Trophoblast cell (in vitro differentiated cells and primary cell): ENCODE data around the gene RRP36.

Experiments used
- DNase-seq, 2 donors: peaks; one replicate each; pipeline ENCODE4 v3.0.0-alpha.2; 2016
- H2AFZ ChIP-seq: 2 replicates; pipeline ENCODE4 v1.6.1; 2013; ENCODE audit warnings: low read length, moderate library complexity, mild to moderate bottlenecking; ENCODE audit not compliant: insufficient read depth, poor library complexity
- H2AK5ac ChIP-seq: 2 replicates; pipeline ENCODE4 v1.6.1; 2013; ENCODE audit warnings: mild to moderate bottlenecking, low read length
- H2BK120ac ChIP-seq: 2 replicates; pipeline ENCODE4 v1.6.1; 2013; ENCODE audit warnings: low read length, mild to moderate bottlenecking, moderate library complexity; ENCODE audit not compliant: insufficient read depth, poor library complexity
- H2BK12ac ChIP-seq: 2 replicates; pipeline ENCODE4 v1.6.1; 2013; ENCODE audit warnings: mild to moderate bottlenecking, low read length, moderate library complexity
- H2BK5ac ChIP-seq: 2 replicates; pipeline ENCODE4 v1.6.1; 2013; ENCODE audit warnings: low read length, low read depth, moderate library complexity, mild to moderate bottlenecking; ENCODE audit not compliant: poor library complexity
- H3K14ac ChIP-seq: 2 replicates; pipeline ENCODE4 v1.6.1; 2013; ENCODE audit warnings: mild to moderate bottlenecking, low read length
- H3K18ac ChIP-seq: 2 replicates; pipeline ENCODE4 v1.6.1; 2013; ENCODE audit warnings: mild to moderate bottlenecking, low read length
- H3K23ac ChIP-seq: 2 replicates; pipeline ENCODE4 v1.6.1; 2013; ENCODE audit warnings: low read length
- H3K27ac ChIP-seq: 2 replicates; pipeline ENCODE4 v1.5.1; 2013; ENCODE audit warnings: low read depth, mild to moderate bottlenecking, inconsistent platforms, low read length, moderate library complexity
- H3K27me3 ChIP-seq: 2 replicates; pipeline ENCODE4 v1.6.1; 2013; ENCODE audit warnings: inconsistent platforms, mild to moderate bottlenecking, low read length, moderate library complexity; ENCODE audit not compliant: insufficient read depth
- H3K36me3 ChIP-seq, 2 experiments: 1 replicate in 1 of 2; 2 replicates in 1 of 2; pipeline ENCODE4 v1.6.1; 2013; ENCODE audit warnings: low read length in 2 of 2, mild to moderate bottlenecking in 2 of 2, moderate library complexity in 1 of 2; ENCODE audit not compliant: insufficient read depth in 2 of 2, control insufficient read depth in 1 of 2
- H3K4ac ChIP-seq: 2 replicates; pipeline ENCODE4 v1.6.1; 2013; ENCODE audit warnings: low read depth, mild to moderate bottlenecking, low read length, moderate library complexity
- H3K4me1 ChIP-seq, 2 experiments: 1 replicate in 1 of 2; 2 replicates in 1 of 2; pipeline ENCODE4 v1.6.1; 2013; ENCODE audit warnings: low read length in 2 of 2, mild to moderate bottlenecking in 2 of 2, moderate library complexity in 1 of 2; ENCODE audit not compliant: insufficient read depth in 2 of 2, control insufficient read depth in 1 of 2
- H3K4me2 ChIP-seq: 2 replicates; pipeline ENCODE4 v1.6.1; 2013; ENCODE audit warnings: inconsistent platforms, mild to moderate bottlenecking, low read length, moderate library complexity
- H3K4me3 ChIP-seq: 2 replicates; pipeline ENCODE4 v1.5.1; 2013; ENCODE audit warnings: mild to moderate bottlenecking, low read depth, low read length, inconsistent platforms
- H3K79me1 ChIP-seq: one replicate; pipeline ENCODE4 v1.6.1; 2013; ENCODE audit warnings: low read length
- H3K79me2 ChIP-seq: 2 replicates; pipeline ENCODE4 v1.6.1; 2013; ENCODE audit warnings: low read length, mild to moderate bottlenecking; ENCODE audit not compliant: control insufficient read depth, insufficient read depth, poor library complexity
- H3K9ac ChIP-seq: 2 replicates; pipeline ENCODE4 v1.6.1; 2013; ENCODE audit warnings: mild to moderate bottlenecking, low read length
- H3K9me3 ChIP-seq: 2 replicates; pipeline ENCODE4 v1.6.1; 2013; ENCODE audit warnings: low read depth, mild to moderate bottlenecking, control low read depth, inconsistent platforms, low read length; ENCODE audit not compliant: insufficient read depth
- H4K12ac ChIP-seq: 2 replicates; pipeline ENCODE4 v1.6.1; 2013; ENCODE audit warnings: low read depth, mild to moderate bottlenecking, low read length, moderate library complexity
- H4K8ac ChIP-seq: 2 replicates; pipeline ENCODE4 v1.6.1; 2013; ENCODE audit warnings: low read depth, mild to moderate bottlenecking, low read length, moderate library complexity
- H4K91ac ChIP-seq: one replicate; pipeline ENCODE4 v1.6.1; 2013; ENCODE audit warnings: low read depth, mild to moderate bottlenecking, low read length, moderate library complexity
- WGBS: extraction: QIAGEN DNeasy Blood & Tissue Kit; methylation state at CpG from one replicate; pipeline ENCODE4 v1.1.7; 2013; ENCODE audit warnings: missing lambda C conversion rate; ENCODE audit not compliant: insufficient read length, insufficient coverage; ENCODE audit errors: extremely low coverage; 5-methylcytosine and 5-hydroxymethylcytosine counted together

The RRP36 gene

DNA sequence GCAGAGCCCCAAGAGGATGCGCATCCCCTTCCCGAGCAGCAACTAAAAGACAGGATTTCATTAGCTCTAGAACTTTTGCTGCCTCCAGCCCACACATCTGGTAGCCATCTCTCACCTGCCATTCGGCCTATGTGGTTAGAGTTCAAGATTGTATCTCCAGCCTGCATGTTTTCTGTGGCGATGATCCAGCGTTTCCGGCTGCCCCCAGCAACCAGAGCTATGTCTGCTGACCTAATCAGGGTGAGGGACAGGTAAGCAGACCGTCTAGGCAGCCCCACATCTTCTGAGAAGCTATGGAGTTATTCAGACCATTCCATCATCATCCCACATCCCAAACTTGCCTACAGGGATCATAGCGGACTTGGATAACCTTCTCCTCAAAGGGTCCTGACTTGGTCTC, 34.5 kb downstream of the RRP36 start:
- Histone ChIP-seq H2AK5ac (no peak overlapping the region), H3K23ac (no peak overlapping the region), H3K4ac (no peak overlapping the region), H4K91ac (no peak overlapping the region), H3K27ac (peak overlapping the region; percentile 48), H2BK12ac (no peak overlapping the region), H3K79me2 (peaks cover 12% of the 10 kb centered on the region), H4K12ac (no peak overlapping the region), H3K4me1 (peaks cover 25 to 45% of the 10 kb centered on the region in 2 experiments), H2AFZ (no peak overlapping the region), H4K8ac (no peak overlapping the region), H3K9ac (no peak overlapping the region), H3K18ac (no peak overlapping the region), H3K4me3 (no peak overlapping the region), H3K36me3 (peaks cover 10 to 19% of the 10 kb centered on the region in 2 experiments), H3K79me1 (peaks cover 23% of the 10 kb centered on the region), H2BK120ac (no peak overlapping the region), H3K27me3 (no peaks in the 10 kb centered on the region), H2BK5ac (peak overlapping the region; percentile 22), H3K4me2 (peak overlapping the region; percentile 5), H3K9me3 (no peaks in the 10 kb centered on the region), H3K14ac (no peak overlapping the region)
- peak; percentile 95 to 96 for DNase-seq
- no CpG with 5 or more reads among the region's 8 CpGs for WGBS

- Histone ChIP-seq H3K9me3 (no peaks in the 10 kb centered on the region), H2BK5ac (no peak overlapping the region), H2AFZ (no peak overlapping the region), H3K79me1 (peaks cover 15% of the 10 kb centered on the region), H3K79me2 (peaks cover 5% of the 10 kb centered on the region), H3K36me3 (peaks cover 7 to 16% of the 10 kb centered on the region in 2 experiments), H3K4me1 (peaks cover 17 to 25% of the 10 kb centered on the region in 2 experiments), H4K12ac (no peak overlapping the region), H2BK120ac (no peak overlapping the region), H4K8ac (no peak overlapping the region), H3K14ac (no peak overlapping the region), H2AK5ac (no peak overlapping the region), H3K9ac (peak overlapping the region; percentile 73), H3K23ac (no peak overlapping the region), H2BK12ac (no peak overlapping the region), H4K91ac (no peak overlapping the region), H3K27me3 (no peaks in the 10 kb centered on the region), H3K4ac (peak overlapping the region; percentile 34), H3K4me3 (no peak overlapping the region), H3K27ac (no peak overlapping the region), H3K4me2 (peak overlapping the region; percentile 91), H3K18ac (no peak overlapping the region)
- peak in 1 of 2 donors; percentile 42 for DNase-seq
- WGBS: no CpG with 5 or more reads among the region's 1 CpG
Observed at GRCh38 chr6:43058531-43058930, 37.1 kb downstream of the RRP36 start.

GRCh38 chr6:43059168-43060033, 38.0 kb downstream of the RRP36 start, which contains the start of the genes KLC4 and MRPL2:
TSS of gene KLC4 (plus strand) at chr6:43059631. CDS start at chr6:43061336, 1,705 bp downstream.
TSS of gene MRPL2 (minus strand) at chr6:43059434. CDS start at chr6:43059381, 53 bp downstream.
- Histone ChIP-seq H2BK120ac (peak within 1 kb of the TSS; percentile 65), H3K4ac (peak within 1 kb of the TSS; percentile 96), H3K9me3 (no peaks in the 10 kb centered on the region), H4K8ac (peak within 1 kb of the TSS; percentile 90), H3K4me1 (peaks cover 15 to 23% of the 10 kb centered on the region in 2 experiments), H3K79me2 (peaks cover 4% of the 10 kb centered on the region), H3K27me3 (no peaks in the 10 kb centered on the region), H2BK5ac (peak within 1 kb of the TSS; percentile 97), H3K79me1 (peaks cover 14% of the 10 kb centered on the region), H3K36me3 (peaks cover 7 to 14% of the 10 kb centered on the region in 2 experiments), H4K12ac (peak within 1 kb of the TSS; percentile 67), H3K4me3 (peak within 1 kb of the TSS; percentile 96), H3K9ac (peak within 1 kb of the TSS; percentile 98), H2BK12ac (peak within 1 kb of the TSS; percentile 16), H4K91ac (peak within 1 kb of the TSS; percentile 85), H3K4me2 (peak within 1 kb of the TSS; percentile 91), H3K18ac (peak within 1 kb of the TSS; percentile 70), H2AK5ac (peak within 1 kb of the TSS; percentile 85), H2AFZ (peak within 1 kb of the TSS; percentile 70), H3K14ac (peak within 1 kb of the TSS; percentile 88), H3K27ac (peak within 1 kb of the TSS; percentile 90), H3K23ac (no peak within 1 kb of the TSS)
- WGBS: no CpG with 5 or more reads among the region's 64 CpGs
- DNase-seq: peak; percentile 99

DNA sequence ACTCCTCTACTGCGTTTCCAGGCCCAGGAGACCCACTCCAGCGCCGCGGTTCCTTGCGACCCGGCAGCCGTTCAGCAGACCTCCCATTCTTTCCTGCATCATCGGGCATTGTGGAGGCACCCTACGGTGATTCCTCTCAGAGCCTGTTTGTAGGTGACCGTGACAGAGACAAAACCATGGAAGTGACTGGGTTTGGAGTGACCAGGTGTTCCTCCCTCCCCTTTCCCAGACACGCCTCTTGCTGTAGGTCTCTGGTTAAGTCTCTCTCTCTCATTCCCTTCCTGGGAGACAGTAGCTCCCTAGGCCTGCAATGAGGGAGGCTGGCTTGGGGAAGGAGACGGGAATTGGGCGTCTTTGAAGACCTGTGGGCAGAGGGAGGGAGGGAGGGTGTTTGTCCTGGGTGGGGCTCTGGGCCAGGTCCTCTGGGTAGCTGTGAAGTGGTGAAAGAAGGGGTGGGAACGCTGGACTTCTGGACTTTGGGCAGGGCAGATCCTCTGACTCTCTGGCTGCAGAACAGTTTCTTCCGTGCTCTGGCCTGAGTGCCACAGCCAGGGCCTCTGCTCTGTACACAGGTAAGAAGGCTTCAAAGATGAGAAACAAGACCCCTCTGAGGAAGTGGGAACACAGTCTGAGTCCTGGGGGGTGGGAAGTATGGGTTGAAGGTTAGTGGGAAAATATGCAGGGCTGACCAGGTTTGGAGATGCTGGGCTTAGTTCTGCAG, 38.8 kb downstream of the RRP36 start:
- peaks cover 11 to 18% of the 10 kb centered on the region in 2 experiments for H3K4me1 ChIP-seq
- H3K18ac ChIP-seq: peak overlapping the region; percentile 50

More for the DNA sequence above, 38.8 kb downstream of the RRP36 start:
- Histone ChIP-seq H2BK12ac (peak overlapping the region; percentile 16), H4K91ac (peak overlapping the region; percentile 83), H3K23ac (no peak overlapping the region), H4K8ac (peak overlapping the region; percentile 80), H2AK5ac (peak overlapping the region; percentile 49), H3K14ac (peak overlapping the region; percentile 85), H3K27me3 (no peaks in the 10 kb centered on the region), H3K4ac (peak overlapping the region; percentile 30), H3K9me3 (no peaks in the 10 kb centered on the region), H3K27ac (peak overlapping the region; percentile 90), H2BK120ac (peak overlapping the region; percentile 65), H4K12ac (peak overlapping the region; percentile 56), H2AFZ (peak overlapping the region; percentile 70), H3K79me2 (peaks cover 4% of the 10 kb centered on the region), H2BK5ac (peak overlapping the region; percentile 49), H3K79me1 (peaks cover 14% of the 10 kb centered on the region), H3K9ac (peak overlapping the region; percentile 60), H3K36me3 (peaks cover 7 to 18% of the 10 kb centered on the region in 2 experiments), H3K4me3 (peak overlapping the region; percentile 77), H3K4me2 (peak overlapping the region; percentile 85)
- DNase-seq: peak; percentile 41 to 60
- no CpG with 5 or more reads among the region's 15 CpGs for WGBS
